Erythroblast (primary cell): ENCODE results near the gene IQGAP1.

Experiments used
- GATA1 ChIP-seq: IDR thresholded peaks from 2 replicates; pipeline ENCODE4 v1.6.1; 2011; ENCODE audit warnings: low read depth, mild to moderate bottlenecking, control low read depth, low read length, moderate library complexity
- POLR2A ChIP-seq: IDR thresholded peaks from 2 replicates; pipeline ENCODE4 v1.6.1; 2011; ENCODE audit warnings: mild to moderate bottlenecking, low read length

DNA sequence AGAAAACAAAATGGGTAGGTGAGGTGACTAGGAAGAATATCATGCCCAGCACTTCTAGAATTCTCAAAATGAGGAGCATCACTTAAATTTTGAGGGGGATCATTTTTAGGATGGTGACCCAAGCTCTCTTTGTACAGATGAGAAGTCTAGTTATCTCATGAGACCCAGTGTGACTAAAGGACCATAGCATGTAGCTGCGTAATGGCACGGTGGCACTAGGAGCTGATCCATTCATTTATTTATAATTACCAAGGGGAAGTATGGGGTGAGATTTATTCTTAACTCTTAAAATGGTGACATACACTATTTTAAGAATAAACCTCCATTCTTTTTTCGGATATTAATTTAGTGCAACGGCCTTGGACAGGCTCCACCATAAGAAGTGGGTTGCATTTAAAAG lies 8.3 kb downstream of the IQGAP1 start:
- no peak for TF ChIP-seq POLR2A
- TF ChIP-seq GATA1, result no peak
